CD14-positive monocyte (primary cell): ENCODE data around the gene SNAPC4. TPM values are rescaled to one million over a fixed set of nuclear protein-coding genes. Genes with fewer than 3 reads are reported as not detected.

Experiments used
- DNase-seq, 3 donors: peaks; one replicate each; pipeline ENCODE4 v3.0.0-alpha.2; 2011 to 2022
- H2AFZ ChIP-seq: 2 replicates; pipeline ENCODE4 v1.6.0; 2012; ENCODE audit warnings: mild to moderate bottlenecking, low read depth, low read length, inconsistent platforms; ENCODE audit not compliant: insufficient read depth, poor library complexity, severe bottlenecking
- H3K27ac ChIP-seq, 2 donors: 1 replicate in 1 of 2; 2 replicates in 1 of 2; pipeline ENCODE4 v1.5.1; 2012 to 2013; ENCODE audit warnings: low read length in 2 of 2, control low read depth in 1 of 2, inconsistent platforms in 1 of 2, low read depth in 1 of 2, mild to moderate bottlenecking in 1 of 2
- H3K27me3 ChIP-seq, 2 donors: one replicate each; pipeline versions ENCODE4 v1.6.0 to v1.6.1; 2011 to 2013; ENCODE audit warnings: low read length in 2 of 2; ENCODE audit not compliant: control insufficient read depth in 2 of 2, insufficient read depth in 2 of 2
- H3K36me3 ChIP-seq, 2 donors: replicated peaks in 1 of 2; 1 replicate in 1 of 2; 2 replicates in 1 of 2; pipeline versions ENCODE4 v1.5.1 to v1.6.1; 2012 to 2013; ENCODE audit warnings: low read length in 2 of 2, control low read depth in 1 of 2, inconsistent platforms in 1 of 2, mild to moderate bottlenecking in 1 of 2; ENCODE audit not compliant: insufficient read depth in 2 of 2, control insufficient read depth in 1 of 2
- H3K4me1 ChIP-seq, 2 donors: 1 replicate in 1 of 2; 2 replicates in 1 of 2; pipeline versions ENCODE4 v1.5.1 to v1.6.1; 2012 to 2013; ENCODE audit warnings: low read length in 2 of 2, control low read depth in 1 of 2, inconsistent platforms in 1 of 2, mild to moderate bottlenecking in 1 of 2, moderate library complexity in 1 of 2; ENCODE audit not compliant: insufficient read depth in 2 of 2, control insufficient read depth in 1 of 2
- H3K4me2 ChIP-seq: replicated peaks from 2 replicates; pipeline ENCODE3; 2012; ENCODE audit warnings: low read length, moderate library complexity, mild to moderate bottlenecking; ENCODE audit not compliant: poor library complexity, severe bottlenecking; ENCODE audit errors: extremely low read depth
- H3K4me3 ChIP-seq, 3 experiments: fragments of 200-600 bp in 1 of 3; sonication (generic) in 1 of 3; replicated peaks in 1 of 3; 1 replicate in 2 of 3; 2 replicates in 1 of 3; pipeline ENCODE4 v1.5.1; 2011 to 2013; ENCODE audit warnings: low read length in 3 of 3, mild to moderate bottlenecking in 3 of 3, control low read depth in 2 of 3, low read depth in 2 of 3, inconsistent platforms in 1 of 3, moderate library complexity in 1 of 3
- H3K79me2 ChIP-seq: 2 replicates; pipeline ENCODE4 v1.6.0; 2012; ENCODE audit warnings: mild to moderate bottlenecking, control low read depth, inconsistent platforms, low read length, moderate library complexity; ENCODE audit not compliant: insufficient read depth
- H3K9ac ChIP-seq: 2 replicates; pipeline ENCODE4 v1.6.0; 2017; ENCODE audit warnings: low read length, mild to moderate bottlenecking; ENCODE audit not compliant: insufficient read depth, poor library complexity, severe bottlenecking
- H3K9me3 ChIP-seq, 2 donors: replicated peaks in 1 of 2; 1 replicate in 1 of 2; 2 replicates in 1 of 2; pipeline versions ENCODE4 v1.5.1 to v1.6.1; 2012 to 2013; ENCODE audit warnings: low read length in 2 of 2, control low read depth in 1 of 2; ENCODE audit not compliant: control insufficient read depth in 1 of 2, insufficient read depth in 1 of 2
- H4K20me1 ChIP-seq: 2 replicates; pipeline ENCODE4 v1.6.0; 2012; ENCODE audit warnings: mild to moderate bottlenecking, low read length, control low read depth, moderate library complexity; ENCODE audit not compliant: insufficient read depth
- H3K27ac Mint-ChIP-seq, 7 donors: one replicate each; pipeline ENCODE4 v1.8.0; 2020; ENCODE audit warnings: mild to moderate bottlenecking in 7 of 7, mixed read lengths in 7 of 7, moderate library complexity in 6 of 7, inconsistent platforms in 2 of 7
- H3K27me3 Mint-ChIP-seq, 3 donors: one replicate each; pipeline ENCODE4 v1.8.0; 2021 to 2022; ENCODE audit warnings: low read depth in 3 of 3, mild to moderate bottlenecking in 3 of 3, mixed read lengths in 3 of 3, moderate library complexity in 3 of 3, inconsistent platforms in 1 of 3
- H3K36me3 Mint-ChIP-seq, 2 donors: one replicate each; pipeline ENCODE4 v1.8.0; 2020; ENCODE audit warnings: mixed read lengths in 2 of 2, inconsistent platforms in 1 of 2, mild to moderate bottlenecking in 1 of 2
- H3K4me1 Mint-ChIP-seq: one replicate; pipeline ENCODE4 v1.8.0; 2020; ENCODE audit warnings: mild to moderate bottlenecking, mixed read lengths
- H3K4me3 Mint-ChIP-seq, 2 donors: one replicate each; pipeline ENCODE4 v1.8.0; 2020; ENCODE audit warnings: mild to moderate bottlenecking in 2 of 2, mixed read lengths in 2 of 2, moderate library complexity in 1 of 2
- H3K9me3 Mint-ChIP-seq, 7 donors: one replicate each; pipeline ENCODE4 v1.8.0; 2020 to 2022; ENCODE audit warnings: mixed read lengths in 7 of 7, mild to moderate bottlenecking in 6 of 7, moderate library complexity in 6 of 7, inconsistent platforms in 2 of 7
- CTCF ChIP-seq: fragments of 200-600 bp; IDR thresholded peaks from one replicate; pipeline ENCODE4 v1.8.0; 2022; ENCODE audit warnings: antibody characterized with exemption, mild to moderate bottlenecking
- WGBS: methylation state at CpG from one replicate; pipeline ENCODE4 v1.1.5; 2013; ENCODE audit warnings: missing lambda C conversion rate; ENCODE audit not compliant: insufficient coverage; 5-methylcytosine and 5-hydroxymethylcytosine counted together
- intact Hi-C, 2 donors: fragments of 100-400 bp; cut with micrococcal nuclease; formaldehyde crosslinking; loops; one replicate each; pipeline versions ENCODE4 v1.15.0 to v1.15.1; 2023
- polyA plus RNA-seq, 3 donors: library from polyadenylated mRNA; depleted of rRNA in 1 of 3; unstranded in 2 of 3; stranded (reverse) in 1 of 3; fragments of 300-500 nt in 2 of 3; fragments of >200 nt in 1 of 3; fragmentation: Illumina TruSeq in 2 of 3; gene quantifications; 1 replicate in 2 of 3; 2 replicates in 1 of 3; pipeline ENCODE4 v1.2.3, GENCODE V29; 2012 to 2021

The SNAPC4 gene
- polyA plus RNA-seq, 3 donors = 0.59 to 6.7 (median 1.2) TPM

GRCh38 chr9:136385015-136385414, 15.0 kb downstream of the SNAPC4 start:
- DNase-seq = no peak
- H3K79me2 ChIP-seq = no peaks in the 10 kb centered on the region
- no peaks in the 10 kb centered on the region for H4K20me1 ChIP-seq
- no peak for TF ChIP-seq CTCF
- no peaks in the 10 kb centered on the region for H3K27me3 ChIP-seq
- H3K27ac ChIP-seq = no peak overlapping the region
- intact Hi-C loops = no loop called here
- peaks cover 65 to 78% of the 10 kb centered on the region in 2 donors for H3K36me3 Mint-ChIP-seq
- 100% methylated on average over 1 of the region's 11 CpGs for WGBS
- H3K4me3 Mint-ChIP-seq = no peak overlapping the region
- no peak overlapping the region for H3K4me2 ChIP-seq
- H2AFZ ChIP-seq = no peak overlapping the region
- no peaks in the 10 kb centered on the region for H3K27me3 Mint-ChIP-seq
- H3K27ac Mint-ChIP-seq = no peak overlapping the region
- peaks cover 6% of the 10 kb centered on the region for H3K4me1 Mint-ChIP-seq
- no peaks in the 10 kb centered on the region for H3K9me3 Mint-ChIP-seq
- H3K9ac ChIP-seq = no peak overlapping the region
- no peaks in the 10 kb centered on the region for H3K4me1 ChIP-seq
- no peaks in the 10 kb centered on the region for H3K9me3 ChIP-seq
- no peak overlapping the region for H3K4me3 ChIP-seq
- H3K36me3 ChIP-seq = peaks cover 67 to 94% of the 10 kb centered on the region in 2 donors

GRCh38 chr9:136383436-136383835, 16.5 kb downstream of the SNAPC4 start:
- Histone ChIP-seq H3K9ac (no peak overlapping the region), H3K36me3 (peaks cover 64 to 94% of the 10 kb centered on the region in 2 donors), H3K4me1 (no peaks in the 10 kb centered on the region), H3K79me2 (no peaks in the 10 kb centered on the region), H3K4me2 (no peak overlapping the region), H4K20me1 (no peaks in the 10 kb centered on the region), H3K27me3 (no peaks in the 10 kb centered on the region), H3K27ac (no peak overlapping the region), H3K4me3 (no peak overlapping the region), H3K9me3 (no peaks in the 10 kb centered on the region), H2AFZ (no peak overlapping the region)
- intact Hi-C loops = no loop called here
- TF ChIP-seq CTCF = no peak
- Mint-ChIP-seq H3K27me3 (no peaks in the 10 kb centered on the region), H3K4me1 (peaks cover 6% of the 10 kb centered on the region), H3K36me3 (peaks cover 56 to 73% of the 10 kb centered on the region in 2 donors), H3K9me3 (no peaks in the 10 kb centered on the region), H3K4me3 (no peak overlapping the region), H3K27ac (no peak overlapping the region)
- 99% methylated on average over 18 of the region's 20 CpGs for WGBS
- DNase-seq = no peak
